IMR-90 (cell line): ENCODE results near the gene PPP6R3. TPM values are rescaled to one million over a fixed set of nuclear protein-coding genes. Genes with fewer than 3 reads are reported as not detected.

Experiments used
- ATAC-seq: fragments of 200-7000 bp; cut with Tn5 transposase; 2 replicates; pipeline ENCODE4 v1.9.1; 2020; ENCODE audit warnings: low read depth, mild to moderate bottlenecking, moderate library complexity
- BruUV-seq: library from RNA; stranded (reverse); fragments of 400-500 nt; replicated peaks from 2 replicates; lab custom pipeline; 2021; lab: Mats Ljungman, UMichigan
- CTCF ChIA-PET: fragments of 300-600 bp; formaldehyde crosslinking; extraction: SDS; loops from one replicate; lab custom pipeline; 2021; ENCODE audit warnings: antibody characterized with exemption; lab: Yijun Ruan, JAX
- POLR2A ChIA-PET: fragments of 300-600 bp; sonication (Branson Sonifier 250); formaldehyde crosslinking; loops from one replicate; lab custom pipeline; 2022; ENCODE audit warnings: antibody characterized with exemption; ENCODE audit not compliant: unreplicated experiment; lab: Charles Lee
- DNase-seq: peaks from one replicate; pipeline ENCODE4 v3.0.0; 2013
- H2AFZ ChIP-seq: replicated peaks from 2 replicates; pipeline ENCODE3; 2013; ENCODE audit warnings: low read length, mild to moderate bottlenecking; ENCODE audit not compliant: poor library complexity
- H2AK5ac ChIP-seq: 2 replicates; pipeline ENCODE4 v1.6.1; 2013; ENCODE audit warnings: low read depth, low read length, inconsistent platforms
- H2AK9ac ChIP-seq: replicated peaks from 2 replicates; pipeline ENCODE3; 2013; ENCODE audit warnings: mild to moderate bottlenecking, low read depth, low read length, moderate library complexity; ENCODE audit not compliant: poor library complexity
- H2BK120ac ChIP-seq: 2 replicates; pipeline ENCODE4 v1.6.1; 2013; ENCODE audit warnings: low read depth, low read length, inconsistent platforms
- H2BK15ac ChIP-seq: 3 replicates; pipeline ENCODE4 v1.6.1; 2013; ENCODE audit warnings: low read depth, low read length, inconsistent platforms
- H2BK20ac ChIP-seq: 2 replicates; pipeline ENCODE4 v1.6.1; 2013; ENCODE audit warnings: low read depth, mild to moderate bottlenecking, inconsistent platforms, low read length, moderate library complexity
- H2BK5ac ChIP-seq: 2 replicates; pipeline ENCODE4 v1.6.1; 2013; ENCODE audit warnings: mild to moderate bottlenecking, low read depth, low read length, inconsistent platforms; ENCODE audit not compliant: poor library complexity, severe bottlenecking
- H3K14ac ChIP-seq: replicated peaks from 2 replicates; pipeline ENCODE4 v1.6.1; 2013; ENCODE audit warnings: low read depth, low read length, inconsistent platforms
- H3K18ac ChIP-seq: 2 replicates; pipeline ENCODE4 v1.6.1; 2013; ENCODE audit warnings: low read depth, low read length, control low read depth
- H3K23ac ChIP-seq: 2 replicates; pipeline ENCODE4 v1.6.1; 2013; ENCODE audit warnings: low read depth, low read length, inconsistent platforms
- H3K27ac ChIP-seq: 2 replicates; pipeline ENCODE4 v1.5.1; 2013; ENCODE audit warnings: mild to moderate bottlenecking, control low read depth, low read length; ENCODE audit not compliant: insufficient read depth
- H3K27me3 ChIP-seq: 2 replicates; pipeline ENCODE4 v1.6.1; 2013; ENCODE audit warnings: low read length; ENCODE audit not compliant: control insufficient read depth, insufficient read depth
- H3K36me3 ChIP-seq: 2 replicates; pipeline ENCODE4 v1.6.1; 2013; ENCODE audit warnings: low read length, mixed read lengths; ENCODE audit not compliant: control insufficient read depth, insufficient read depth
- H3K4ac ChIP-seq: 2 replicates; pipeline ENCODE4 v1.6.1; 2013; ENCODE audit warnings: low read depth, low read length, inconsistent platforms
- H3K4me1 ChIP-seq: 2 replicates; pipeline ENCODE4 v1.6.1; 2013; ENCODE audit warnings: low read length, mixed read lengths; ENCODE audit not compliant: control insufficient read depth, insufficient read depth
- H3K4me2 ChIP-seq: 2 replicates; pipeline ENCODE4 v1.6.1; 2013; ENCODE audit warnings: low read depth, mild to moderate bottlenecking, control low read depth, low read length, moderate library complexity
- H3K4me3 ChIP-seq: 2 replicates; pipeline ENCODE4 v1.5.1; 2013; ENCODE audit warnings: low read depth, mild to moderate bottlenecking, control low read depth, low read length, moderate library complexity; ENCODE audit not compliant: insufficient read depth
- H3K56ac ChIP-seq: 2 replicates; pipeline ENCODE4 v1.6.1; 2013; ENCODE audit warnings: low read length, inconsistent platforms; ENCODE audit not compliant: insufficient read depth; ENCODE audit errors: extremely low read depth
- H3K79me1 ChIP-seq, 2 experiments: 2 replicates each; pipeline ENCODE4 v1.6.1; 2013; ENCODE audit warnings: low read length in 2 of 2, inconsistent platforms in 1 of 2, low read depth in 1 of 2
- H3K9ac ChIP-seq: 2 replicates; pipeline ENCODE4 v1.6.1; 2013; ENCODE audit warnings: low read depth, low read length, control low read depth
- H3K9me1 ChIP-seq: 2 replicates; pipeline ENCODE4 v1.6.1; 2013; ENCODE audit warnings: low read length, inconsistent platforms; ENCODE audit not compliant: insufficient read depth
- H3K9me3 ChIP-seq: 2 replicates; pipeline ENCODE4 v1.6.1; 2013; ENCODE audit warnings: low read length; ENCODE audit not compliant: control insufficient read depth, insufficient read depth
- H4K20me1 ChIP-seq: 2 replicates; pipeline ENCODE4 v1.6.1; 2013; ENCODE audit warnings: low read length, inconsistent platforms; ENCODE audit not compliant: insufficient read depth
- H4K5ac ChIP-seq: 2 replicates; pipeline ENCODE4 v1.6.1; 2013; ENCODE audit warnings: mild to moderate bottlenecking, low read depth, low read length, control low read depth
- H4K8ac ChIP-seq, 2 experiments: 2 replicates each; pipeline ENCODE4 v1.6.1; 2013; ENCODE audit warnings: low read depth in 2 of 2, low read length in 2 of 2, control low read depth in 1 of 2, inconsistent platforms in 1 of 2
- H4K91ac ChIP-seq: 2 replicates; pipeline ENCODE4 v1.6.1; 2013; ENCODE audit warnings: low read depth, low read length, inconsistent platforms; ENCODE audit not compliant: insufficient read depth
- BHLHE40 ChIP-seq: fragments of 150-350 bp; IDR thresholded peaks from 2 replicates; pipeline ENCODE4 v1.6.1; 2016; ENCODE audit warnings: mild to moderate bottlenecking, low read depth, low read length
- CEBPB ChIP-seq: IDR thresholded peaks from 2 replicates; pipeline ENCODE4 v1.6.1; 2012; ENCODE audit warnings: low read depth, low read length, improper control_type of control experiment
- CHD1 ChIP-seq: IDR thresholded peaks from 2 replicates; pipeline ENCODE4 v1.6.1; 2012; ENCODE audit warnings: low read depth, low read length, improper control_type of control experiment
- FOS ChIP-seq: fragments of 150-350 bp; IDR thresholded peaks from 2 replicates; pipeline ENCODE4 v1.6.1; 2016; ENCODE audit warnings: low read depth, low read length
- MAFK ChIP-seq: IDR thresholded peaks from 2 replicates; pipeline ENCODE4 v1.6.1; 2012; ENCODE audit warnings: low read depth, low read length, improper control_type of control experiment
- MAZ ChIP-seq: IDR thresholded peaks from 2 replicates; pipeline ENCODE4 v1.6.1; 2012; ENCODE audit warnings: low read depth, mild to moderate bottlenecking, low read length, improper control_type of control experiment, moderate library complexity, borderline replicate concordance
- MXI1 ChIP-seq: IDR thresholded peaks from 2 replicates; pipeline ENCODE4 v1.6.1; 2012; ENCODE audit warnings: low read depth, mild to moderate bottlenecking, low read length, moderate library complexity, borderline replicate concordance
- NFE2L2 ChIP-seq: fragments of 150-350 bp; IDR thresholded peaks from 2 replicates; pipeline ENCODE4 v1.6.1; 2016; ENCODE audit warnings: low read depth, mild to moderate bottlenecking, low read length
- POLR2A ChIP-seq: IDR thresholded peaks from 2 replicates; pipeline ENCODE4 v1.6.1; 2012; ENCODE audit warnings: mild to moderate bottlenecking, low read depth, low read length
- RAD21 ChIP-seq: IDR thresholded peaks from 2 replicates; pipeline ENCODE4 v1.6.1; 2012; ENCODE audit warnings: low read length, improper control_type of control experiment
- RCOR1 ChIP-seq: IDR thresholded peaks from 2 replicates; pipeline ENCODE4 v1.6.1; 2012; ENCODE audit warnings: mild to moderate bottlenecking, low read length, improper control_type of control experiment; ENCODE audit not compliant: insufficient replicate concordance
- RFX5 ChIP-seq: IDR thresholded peaks from 2 replicates; pipeline ENCODE4 v1.8.0; 2012; ENCODE audit warnings: low read depth, mild to moderate bottlenecking, low read length, moderate library complexity
- SMC3 ChIP-seq: fragments of 150-350 bp; IDR thresholded peaks from 2 replicates; pipeline ENCODE4 v1.6.1; 2016; ENCODE audit warnings: low read depth, mild to moderate bottlenecking, antibody characterized with exemption, low read length, moderate library complexity
- USF2 ChIP-seq: fragments of 150-350 bp; IDR thresholded peaks from 2 replicates; pipeline ENCODE4 v1.6.1; 2017; ENCODE audit warnings: mild to moderate bottlenecking, antibody characterized with exemption, low read length, low read depth
- WGBS, 2 experiments: methylation state at CpG; one replicate each; pipeline versions ENCODE4 v1.1.5 to v1.1.7; 2013; ENCODE audit warnings: missing lambda C conversion rate in 2 of 2; ENCODE audit not compliant: insufficient read length in 1 of 2; ENCODE audit errors: extremely low coverage in 2 of 2; 5-methylcytosine and 5-hydroxymethylcytosine counted together
- dilution Hi-C: fragments of 300-500 bp; cut with HindIII; formaldehyde crosslinking; loops from one replicate; pipeline ENCODE4 v1.14.3; 2018; ENCODE audit warnings: low sequenced_read_pairs; ENCODE audit not compliant: unreplicated experiment
- in situ Hi-C: fragments of 300-500 bp; cut with MboI; formaldehyde crosslinking; loops from 3 replicates; pipeline ENCODE4 v1.14.3; 2019; ENCODE audit warnings: low sequenced_read_pairs, inconsistent platforms, mixed read lengths
- intact Hi-C: fragments of 100-400 bp; cut with micrococcal nuclease; formaldehyde crosslinking; loops from 2 replicates; pipeline ENCODE4 v1.10.0; 2022
- polyA plus RNA-seq, 3 experiments: library from polyadenylated mRNA; depleted of rRNA; stranded (reverse); fragments of >200 nt; gene quantifications; 2 replicates each; pipeline ENCODE4 v1.2.3, GENCODE V29; 2012; ENCODE audit warnings: low replicate concordance in 1 of 3
- total RNA-seq: library from RNA; depleted of rRNA; stranded (reverse); fragments of >200 nt; gene quantifications from 2 replicates; pipeline ENCODE4 v1.2.3, GENCODE V29; 2012
- TF ChIP-seq, protein P1 (sequence below): fragments of 150-350 bp; IDR thresholded peaks from 2 replicates; pipeline ENCODE4 v1.6.1; 2016; ENCODE audit warnings: low read depth, mild to moderate bottlenecking, low read length, moderate library complexity, borderline replicate concordance
- TF ChIP-seq, protein P2 (sequence below): conservative IDR thresholded peaks from 2 replicates; pipeline ENCODE4 v1.5.1; 2012; ENCODE audit warnings: mild to moderate bottlenecking, low read depth, low read length, improper control_type of control experiment

Gene PPP6R3
- total and polyA plus RNA-seq, 2 of the 4 experiments (the other 2 are of a cell fraction), result 29.0 to 123 TPM

GRCh38 chr11:68455485-68455884 lies 5.1 kb upstream of the PPP6R3 start:
- Histone ChIP-seq H3K23ac (no peak overlapping the region), H3K36me3 (no peaks in the 10 kb centered on the region), H3K9me1 (no peaks in the 10 kb centered on the region), H4K91ac (no peak overlapping the region), H3K4me3 (no peak overlapping the region), H3K27ac (no peak overlapping the region), H4K5ac (no peak overlapping the region), H3K14ac (no peak overlapping the region), H2AK9ac (peak overlapping the region; percentile 42), H2BK120ac (no peak overlapping the region), H2BK15ac (no peak overlapping the region), H3K27me3 (peaks cover 3% of the 10 kb centered on the region; the same call in 1 of the 2 replicates), H2AFZ (peak overlapping the region; percentile 43), H3K4me1 (no peaks in the 10 kb centered on the region), H3K4me2 (no peak overlapping the region), H3K56ac (no peak overlapping the region), H2AK5ac (no peak overlapping the region), H4K20me1 (no peaks in the 10 kb centered on the region), H3K79me1 (no peaks in the 10 kb centered on the region), H3K4ac (no peak overlapping the region), H3K9ac (no peak overlapping the region), H4K8ac (no peak overlapping the region), H2BK5ac (no peak overlapping the region), H3K18ac (no peak overlapping the region), H2BK20ac (no peak overlapping the region), H3K9me3 (no peaks in the 10 kb centered on the region)
- dilution Hi-C loops (no loop called here), in situ Hi-C loops (no loop called here), intact Hi-C loops (no loop called here)
- no TSS peak for BruUV-seq
- ChIA-PET CTCF (no interaction called here), POLR2A (no interaction called here)
- DNase-seq (no peak), ATAC-seq (no peak)
- no peak for TF ChIP-seq RAD21
- TF ChIP-seq, protein P1, sequence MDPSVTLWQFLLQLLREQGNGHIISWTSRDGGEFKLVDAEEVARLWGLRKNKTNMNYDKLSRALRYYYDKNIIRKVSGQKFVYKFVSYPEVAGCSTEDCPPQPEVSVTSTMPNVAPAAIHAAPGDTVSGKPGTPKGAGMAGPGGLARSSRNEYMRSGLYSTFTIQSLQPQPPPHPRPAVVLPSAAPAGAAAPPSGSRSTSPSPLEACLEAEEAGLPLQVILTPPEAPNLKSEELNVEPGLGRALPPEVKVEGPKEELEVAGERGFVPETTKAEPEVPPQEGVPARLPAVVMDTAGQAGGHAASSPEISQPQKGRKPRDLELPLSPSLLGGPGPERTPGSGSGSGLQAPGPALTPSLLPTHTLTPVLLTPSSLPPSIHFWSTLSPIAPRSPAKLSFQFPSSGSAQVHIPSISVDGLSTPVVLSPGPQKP, result no peak
- TF ChIP-seq NFE2L2, result no peak
- no peak for TF ChIP-seq POLR2A
- no peak for TF ChIP-seq BHLHE40
- TF ChIP-seq SMC3, result no peak
- no peak for TF ChIP-seq MAZ
- TF ChIP-seq RCOR1, result no peak
- no peak for TF ChIP-seq USF2
- TF ChIP-seq, protein P2, sequence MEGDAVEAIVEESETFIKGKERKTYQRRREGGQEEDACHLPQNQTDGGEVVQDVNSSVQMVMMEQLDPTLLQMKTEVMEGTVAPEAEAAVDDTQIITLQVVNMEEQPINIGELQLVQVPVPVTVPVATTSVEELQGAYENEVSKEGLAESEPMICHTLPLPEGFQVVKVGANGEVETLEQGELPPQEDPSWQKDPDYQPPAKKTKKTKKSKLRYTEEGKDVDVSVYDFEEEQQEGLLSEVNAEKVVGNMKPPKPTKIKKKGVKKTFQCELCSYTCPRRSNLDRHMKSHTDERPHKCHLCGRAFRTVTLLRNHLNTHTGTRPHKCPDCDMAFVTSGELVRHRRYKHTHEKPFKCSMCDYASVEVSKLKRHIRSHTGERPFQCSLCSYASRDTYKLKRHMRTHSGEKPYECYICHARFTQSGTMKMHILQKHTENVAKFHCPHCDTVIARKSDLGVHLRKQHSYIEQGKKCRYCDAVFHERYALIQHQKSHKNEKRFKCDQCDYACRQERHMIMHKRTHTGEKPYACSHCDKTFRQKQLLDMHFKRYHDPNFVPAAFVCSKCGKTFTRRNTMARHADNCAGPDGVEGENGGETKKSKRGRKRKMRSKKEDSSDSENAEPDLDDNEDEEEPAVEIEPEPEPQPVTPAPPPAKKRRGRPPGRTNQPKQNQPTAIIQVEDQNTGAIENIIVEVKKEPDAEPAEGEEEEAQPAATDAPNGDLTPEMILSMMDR, result no peak
- TF ChIP-seq CHD1, result no peak
- TF ChIP-seq CEBPB, result no peak
- no peak for TF ChIP-seq FOS
- no peak for TF ChIP-seq RFX5
- TF ChIP-seq MAFK, result no peak
- TF ChIP-seq MXI1, result no peak
- no CpG with 5 or more reads among the region's 8 CpGs for WGBS, 2 experiments
